ENCODE data around the gene TRAM2. TPM values are rescaled to one million over a fixed set of nuclear protein-coding genes. Genes with fewer than 3 reads are reported as not detected.

Gene TRAM2
- total and polyA plus RNA-seq, 2 of the 13 experiments (the other 11 are each of a cell fraction or from before 2014, with no cell fraction given): 49.1 to 72.5 TPM

GRCh38 chr6:52545406-52546119 lies 31.3 kb downstream of the TRAM2 start (continued):
- no peak for TF ChIP-seq BCLAF1 (IDR thresholded peaks at IDR 0.05)
- peak; percentile 39; the same call in 1 of the 2 replicates for TF ChIP-seq PAXIP1 (CRISPR knock-in tag; conservative IDR thresholded peaks at IDR 0.05)
- no peak for TF ChIP-seq ELF3 (CRISPR knock-in tag; IDR thresholded peaks at IDR 0.05)
- no peak for TF ChIP-seq HMG20B (CRISPR knock-in tag; conservative IDR thresholded peaks at IDR 0.05)
- no peak; the same call in 1 of the 2 replicates for TF ChIP-seq ZFX (CRISPR knock-in tag; IDR thresholded peaks at IDR 0.05; ENCODE audit: low read depth)
- TF ChIP-seq MIXL1 (CRISPR knock-in tag; IDR thresholded peaks at IDR 0.05): no peak
- TF ChIP-seq KDM2A (CRISPR knock-in tag; IDR thresholded peaks at IDR 0.05; ENCODE audit: borderline replicate concordance, low read depth): no peak; the same call in none of the 2 replicates
- TF ChIP-seq UBTF (CRISPR knock-in tag; IDR thresholded peaks at IDR 0.05): peak; percentile 34; the same call in 1 of the 2 replicates
- TF ChIP-seq IRF9 (CRISPR knock-in tag; IDR thresholded peaks at IDR 0.05; ENCODE audit: borderline replicate concordance): peak; percentile 45; the same call in 1 of the 2 replicates
- TF ChIP-seq CBX2 (IDR thresholded peaks at IDR 0.05; ENCODE audit: low read depth, low read length): no peak
- TF ChIP-seq CBX2 (CRISPR knock-in tag; IDR thresholded peaks at IDR 0.05; ENCODE audit: low read depth): no peak
- no peak for TF ChIP-seq ZNF589 (CRISPR knock-in tag; conservative IDR thresholded peaks at IDR 0.05)
- no peak for TF ChIP-seq ZNF253 (CRISPR knock-in tag; IDR thresholded peaks at IDR 0.05; ENCODE audit: borderline replicate concordance)
- no peak for TF ChIP-seq ZNF775 (CRISPR knock-in tag; IDR thresholded peaks at IDR 0.05; ENCODE audit: borderline replicate concordance)
- peak; percentile 44; the same call in 1 of the 2 replicates for TF ChIP-seq ZFP91 (CRISPR knock-in tag; IDR thresholded peaks at IDR 0.05; ENCODE audit: borderline replicate concordance)
- peak; percentile 48 for TF ChIP-seq RARA (CRISPR knock-in tag; IDR thresholded peaks at IDR 0.05)

Measured in HepG2 (cell line).